ENCODE measurements around the gene SETBP1.

DNA sequence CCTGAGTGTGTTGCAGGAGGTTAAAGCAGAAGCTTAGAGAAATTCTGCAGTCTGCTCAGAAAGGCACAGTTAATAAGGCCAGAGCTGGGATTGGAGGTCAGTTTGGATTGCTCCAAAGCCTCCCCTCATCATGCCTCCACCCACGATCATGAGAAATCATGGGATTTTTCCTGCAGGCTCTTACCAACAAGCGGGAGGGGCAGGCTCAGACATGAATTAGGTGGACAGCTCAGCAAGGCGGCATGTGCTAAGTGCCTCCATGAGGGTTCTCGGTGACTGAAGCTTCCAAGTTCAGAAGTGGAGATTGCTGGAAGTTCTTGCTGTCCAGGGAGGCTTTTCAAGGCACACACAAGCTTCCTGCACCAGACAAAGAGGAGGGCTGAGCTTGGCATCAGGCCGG is 163.8 kb downstream of the SETBP1 start:
- TF ChIP-seq, protein P1, sequence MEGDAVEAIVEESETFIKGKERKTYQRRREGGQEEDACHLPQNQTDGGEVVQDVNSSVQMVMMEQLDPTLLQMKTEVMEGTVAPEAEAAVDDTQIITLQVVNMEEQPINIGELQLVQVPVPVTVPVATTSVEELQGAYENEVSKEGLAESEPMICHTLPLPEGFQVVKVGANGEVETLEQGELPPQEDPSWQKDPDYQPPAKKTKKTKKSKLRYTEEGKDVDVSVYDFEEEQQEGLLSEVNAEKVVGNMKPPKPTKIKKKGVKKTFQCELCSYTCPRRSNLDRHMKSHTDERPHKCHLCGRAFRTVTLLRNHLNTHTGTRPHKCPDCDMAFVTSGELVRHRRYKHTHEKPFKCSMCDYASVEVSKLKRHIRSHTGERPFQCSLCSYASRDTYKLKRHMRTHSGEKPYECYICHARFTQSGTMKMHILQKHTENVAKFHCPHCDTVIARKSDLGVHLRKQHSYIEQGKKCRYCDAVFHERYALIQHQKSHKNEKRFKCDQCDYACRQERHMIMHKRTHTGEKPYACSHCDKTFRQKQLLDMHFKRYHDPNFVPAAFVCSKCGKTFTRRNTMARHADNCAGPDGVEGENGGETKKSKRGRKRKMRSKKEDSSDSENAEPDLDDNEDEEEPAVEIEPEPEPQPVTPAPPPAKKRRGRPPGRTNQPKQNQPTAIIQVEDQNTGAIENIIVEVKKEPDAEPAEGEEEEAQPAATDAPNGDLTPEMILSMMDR (IDR thresholded peaks at IDR 0.05), result no peak
- TF ChIP-seq POLR2A (IDR thresholded peaks at IDR 0.05), result no peak
